Keratinocyte (primary cell): ENCODE measurements around the gene OR10V1.

Source experiments
- EZH2 ChIP-seq: IDR thresholded peaks from one replicate; pipeline ENCODE4 v1.6.1; 2012; ENCODE audit warnings: inconsistent platforms, mild to moderate bottlenecking, low read length, moderate library complexity
- TF ChIP-seq, protein P1 (sequence below), 3 experiments: IDR thresholded peaks in 1 of 3; conservative IDR thresholded peaks in 1 of 3; optimal IDR thresholded peaks in 1 of 3; 2 replicates in 2 of 3; 3 replicates in 1 of 3; pipeline versions ENCODE3 to v1.5.1; 2011; ENCODE audit warnings: low read length in 3 of 3, mild to moderate bottlenecking in 3 of 3, moderate library complexity in 2 of 3, control low read depth in 1 of 3, inconsistent platforms in 1 of 3; ENCODE audit not compliant: insufficient read depth in 2 of 3; ENCODE audit errors: extremely low read depth in 1 of 3

DNA sequence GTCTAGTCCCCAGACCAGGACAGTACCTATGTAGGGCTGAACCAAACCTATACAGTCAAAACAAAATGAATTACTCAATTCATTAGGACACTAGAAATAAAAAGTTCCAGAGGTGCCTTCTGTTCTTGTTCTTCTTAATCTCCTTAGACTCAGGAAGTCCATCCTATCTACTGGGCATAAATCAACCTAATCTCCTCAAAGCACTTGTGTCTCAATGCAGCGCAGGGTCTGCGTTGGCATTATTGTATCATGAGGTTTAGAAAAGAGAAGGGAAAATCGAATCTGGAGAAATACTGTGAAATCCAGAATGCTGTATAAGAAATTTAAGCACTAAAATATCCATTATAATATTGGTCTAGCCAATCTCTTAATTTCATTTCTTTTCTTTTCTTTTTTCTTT is 2.4 kb upstream of the OR10V1 start:
- TF ChIP-seq, protein P1, sequence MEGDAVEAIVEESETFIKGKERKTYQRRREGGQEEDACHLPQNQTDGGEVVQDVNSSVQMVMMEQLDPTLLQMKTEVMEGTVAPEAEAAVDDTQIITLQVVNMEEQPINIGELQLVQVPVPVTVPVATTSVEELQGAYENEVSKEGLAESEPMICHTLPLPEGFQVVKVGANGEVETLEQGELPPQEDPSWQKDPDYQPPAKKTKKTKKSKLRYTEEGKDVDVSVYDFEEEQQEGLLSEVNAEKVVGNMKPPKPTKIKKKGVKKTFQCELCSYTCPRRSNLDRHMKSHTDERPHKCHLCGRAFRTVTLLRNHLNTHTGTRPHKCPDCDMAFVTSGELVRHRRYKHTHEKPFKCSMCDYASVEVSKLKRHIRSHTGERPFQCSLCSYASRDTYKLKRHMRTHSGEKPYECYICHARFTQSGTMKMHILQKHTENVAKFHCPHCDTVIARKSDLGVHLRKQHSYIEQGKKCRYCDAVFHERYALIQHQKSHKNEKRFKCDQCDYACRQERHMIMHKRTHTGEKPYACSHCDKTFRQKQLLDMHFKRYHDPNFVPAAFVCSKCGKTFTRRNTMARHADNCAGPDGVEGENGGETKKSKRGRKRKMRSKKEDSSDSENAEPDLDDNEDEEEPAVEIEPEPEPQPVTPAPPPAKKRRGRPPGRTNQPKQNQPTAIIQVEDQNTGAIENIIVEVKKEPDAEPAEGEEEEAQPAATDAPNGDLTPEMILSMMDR (optimal IDR thresholded peaks at IDR 0.05 in 1 of 3, IDR thresholded peaks at IDR 0.05 in 1 of 3, conservative IDR thresholded peaks at IDR 0.05 in 1 of 3; ENCODE audit: extremely low read depth in 1 of 3, insufficient read depth in 2 of 3, low read length in 3 of 3): no peak
- no peak for TF ChIP-seq EZH2
